Thymus (tissue), 14 donors: ENCODE results near the gene MARVELD3. TPM values are rescaled to one million over a fixed set of nuclear protein-coding genes. Genes with fewer than 3 reads are reported as not detected.
A peak's percentile ranks its signal among the peaks of the same experiment; 100 is the strongest.
"Not testable (repeated sequence)": the region's sequence is repeated elsewhere in the genome, so short reads cannot be mapped to it uniquely, and the experiment has no call there.

ENCODE experiments used
- DNase-seq, 9 donors: peaks; one replicate each; pipeline ENCODE4 v3.0.0-alpha.2; 2013; ENCODE audit warnings: low spot score in 9 of 9, low read depth in 6 of 9, missing footprints in 1 of 9
- H3K27ac ChIP-seq, 2 donors: one replicate each; pipeline ENCODE4 v1.5.1; 2013; ENCODE audit warnings: control low read depth in 1 of 2, low read depth in 1 of 2, low read length in 1 of 2, mild to moderate bottlenecking in 1 of 2, moderate library complexity in 1 of 2
- H3K27me3 ChIP-seq, 2 donors: one replicate each; pipeline ENCODE4 v1.5.1; 2013; ENCODE audit warnings: low read length in 1 of 2; ENCODE audit not compliant: control insufficient read depth in 2 of 2, insufficient read depth in 1 of 2
- H3K36me3 ChIP-seq, 2 donors: one replicate each; pipeline ENCODE4 v1.5.1; 2013; ENCODE audit warnings: low read length in 1 of 2, mild to moderate bottlenecking in 1 of 2, moderate library complexity in 1 of 2; ENCODE audit not compliant: control insufficient read depth in 2 of 2, insufficient read depth in 2 of 2
- H3K4me1 ChIP-seq, 2 donors: one replicate each; pipeline ENCODE4 v1.5.1; 2013; ENCODE audit warnings: low read length in 2 of 2; ENCODE audit not compliant: control insufficient read depth in 2 of 2, insufficient read depth in 2 of 2
- H3K4me3 ChIP-seq, 2 donors: one replicate each; pipeline ENCODE4 v1.5.1; 2013; ENCODE audit warnings: low read length in 2 of 2, control low read depth in 1 of 2, mild to moderate bottlenecking in 1 of 2
- H3K9me3 ChIP-seq, 2 donors: one replicate each; pipeline ENCODE4 v1.5.1; 2013; ENCODE audit warnings: low read length in 1 of 2, mild to moderate bottlenecking in 1 of 2; ENCODE audit not compliant: control insufficient read depth in 2 of 2, insufficient read depth in 1 of 2
- WGBS: extraction: QIAGEN DNeasy Blood & Tissue Kit; methylation state at CpG from one replicate; pipeline ENCODE4 v1.1.7; 2013; 5-methylcytosine and 5-hydroxymethylcytosine counted together
- long read RNA-seq, 10 donors: transcript quantifications; one replicate each; lab custom pipeline, GENCODE V29; 2026
- polyA plus RNA-seq: library from polyadenylated mRNA; stranded (reverse); fragments of 200-250 nt; gene quantifications from one replicate; pipeline ENCODE4 v1.2.3, GENCODE V29; 2013
- total RNA-seq: library from RNA; stranded (reverse); fragments of 120-200 nt; gene quantifications from one replicate; pipeline ENCODE4 v1.2.4, GENCODE V29; 2013
- donor health status: healthy.

Gene MARVELD3
- total RNA-seq (1.8 TPM), polyA plus RNA-seq (3.1 TPM)
- long read RNA-seq, donor 1, result 0 reads
- long read RNA-seq, donor 2, result 0 reads
- long read RNA-seq, donor 3, result 0 reads
- long read RNA-seq, donor 4, result 0 reads
- long read RNA-seq, donor 5, partial matches to known transcripts, result 0 of 2 reads
- long read RNA-seq, donor 5, other reads (novel, unspliced or antisense), result 0 of 2 reads
- long read RNA-seq, donor 6, partial matches to known transcripts, result 0 of 2 reads
- long read RNA-seq, donor 6, other reads (novel, unspliced or antisense), result 0 of 2 reads
- long read RNA-seq, donor 7, result 0 reads
- long read RNA-seq, donor 8, partial matches to known transcripts, result 0 of 1 reads
- long read RNA-seq, donor 8, other reads (novel, unspliced or antisense), result 0 of 1 reads
- long read RNA-seq, donor 9, result 0 reads
- long read RNA-seq, donor 10, partial matches to known transcripts, result 5 of 6 reads
- long read RNA-seq, donor 10, other reads (novel, unspliced or antisense), result 0 of 6 reads

DNA sequence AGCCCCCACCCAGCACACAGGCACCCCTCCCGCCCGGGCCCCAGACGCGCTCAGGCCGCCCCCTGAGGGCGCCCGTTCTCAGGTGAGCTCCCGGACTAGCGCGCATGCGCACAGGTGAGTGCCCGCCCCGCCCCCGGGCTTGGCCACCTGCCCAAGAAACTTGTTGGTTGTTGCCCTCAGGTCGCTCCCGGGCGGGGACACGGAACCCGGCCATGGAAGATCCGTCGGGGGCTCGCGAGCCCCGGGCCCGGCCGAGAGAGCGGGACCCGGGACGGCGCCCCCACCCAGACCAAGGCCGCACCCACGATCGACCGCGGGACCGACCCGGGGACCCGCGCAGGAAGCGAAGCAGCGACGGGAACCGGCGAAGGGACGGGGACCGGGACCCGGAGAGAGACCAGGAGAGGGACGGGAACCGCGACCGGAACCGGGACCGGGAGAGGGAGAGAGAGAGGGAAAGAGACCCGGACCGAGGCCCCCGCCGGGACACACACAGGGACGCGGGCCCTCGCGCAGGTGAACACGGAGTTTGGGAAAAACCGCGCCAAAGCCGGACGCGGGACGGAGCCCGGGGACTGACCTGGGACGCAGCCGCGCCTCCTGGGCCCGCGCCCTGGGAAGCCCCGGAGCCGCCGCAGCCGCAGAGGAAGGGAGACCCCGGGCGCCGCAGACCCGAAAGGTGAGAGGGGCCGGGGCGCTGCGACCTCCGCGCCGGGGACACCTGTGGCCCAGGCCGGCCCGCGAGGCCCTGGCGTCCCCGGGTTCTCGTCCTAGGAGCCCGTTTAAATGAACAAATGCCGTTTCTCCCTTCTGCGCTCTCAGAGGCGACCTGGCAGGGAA lies at the start of gene MARVELD3:
MARVELD3 (plus strand) TSS at position 167 of the 840 bp plus-strand sequence; CDS start at position 213, 46 bp downstream.
- Histone ChIP-seq H3K9me3 (peaks cover 0 to 2% of the 10 kb centered on the region in 2 donors), H3K27me3 (peaks cover 34 to 57% of the 10 kb centered on the region in 2 donors), H3K4me1 (peaks cover 0 to 2% of the 10 kb centered on the region in 2 donors), H3K27ac (no peak within 1 kb of the TSS), H3K36me3 (no peaks in the 10 kb centered on the region), H3K4me3 (peak within 1 kb of the TSS; percentile 22 to 39)
- 2% methylated on average over 98 of the region's 98 CpGs for WGBS
- peak in 1 of 9 donors; percentile 16 for DNase-seq

DNA sequence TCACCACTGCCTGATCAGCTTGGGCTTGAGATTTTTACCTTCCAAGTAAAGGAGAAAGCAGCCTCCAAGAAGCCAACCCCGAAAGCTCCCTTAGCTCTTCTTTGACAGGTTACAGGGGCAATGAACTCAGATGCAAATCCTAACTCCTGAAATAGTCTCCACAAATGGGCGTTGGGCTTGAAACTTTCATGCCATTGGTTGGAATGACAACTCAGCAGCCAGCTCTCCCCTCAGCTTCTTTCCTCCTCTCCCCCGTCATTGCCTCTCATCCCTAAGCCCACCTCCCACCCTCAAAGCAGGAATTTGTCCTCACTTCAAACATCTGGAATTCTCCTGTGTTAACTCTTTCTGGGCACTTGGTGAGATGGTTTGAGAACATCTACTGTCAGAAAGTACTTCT lies 49.0 kb upstream of the MARVELD3 start, which contains the start of gene TAT:
TAT (minus strand) TSS at position 122 of the 400 bp plus-strand sequence. CDS start 677 bp downstream, outside the sequence.
- no peaks in the 10 kb centered on the region for H3K9me3 ChIP-seq
- no peak within 1 kb of the TSS for H3K4me3 ChIP-seq
- WGBS, result 49% methylated on average over 3 of the region's 3 CpGs
- H3K27ac ChIP-seq, result no peak within 1 kb of the TSS
- H3K4me1 ChIP-seq, result no peaks in the 10 kb centered on the region
- no peaks in the 10 kb centered on the region for H3K27me3 ChIP-seq
- no peak for DNase-seq
- no peaks in the 10 kb centered on the region for H3K36me3 ChIP-seq

DNA sequence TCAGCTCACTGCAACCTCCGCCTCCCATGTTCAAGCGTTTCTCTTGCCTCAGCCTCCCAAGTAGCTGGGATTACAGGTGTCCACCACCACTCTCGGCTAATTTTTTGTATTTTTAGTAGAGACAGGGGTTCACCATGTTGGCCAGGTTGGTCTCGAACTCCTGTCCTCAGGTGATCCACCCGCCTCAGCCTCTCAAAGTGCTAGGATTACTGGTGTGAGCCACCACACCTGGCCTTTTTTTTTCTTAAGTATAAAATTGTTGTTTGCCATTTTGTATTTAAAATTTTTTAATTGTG lies 43.5 kb upstream of the MARVELD3 start:
- not testable (repeated sequence) for H3K9me3 ChIP-seq, H3K36me3 ChIP-seq, H3K4me3 ChIP-seq, H3K27me3 ChIP-seq, DNase-seq, H3K4me1 ChIP-seq, H3K27ac ChIP-seq
- 95% methylated on average over 5 of the region's 5 CpGs for WGBS

GRCh38 chr16:71584543-71585317 lies 41.3 kb upstream of the MARVELD3 start:
- Histone ChIP-seq H3K36me3 (no peaks in the 10 kb centered on the region), H3K27ac (no peak overlapping the region), H3K9me3 (no peaks in the 10 kb centered on the region), H3K27me3 (no peaks in the 10 kb centered on the region), H3K4me1 (no peaks in the 10 kb centered on the region), H3K4me3 (no peak overlapping the region)
- DNase-seq, result no peak
- WGBS, result 95% methylated on average over 3 of the region's 3 CpGs

DNA sequence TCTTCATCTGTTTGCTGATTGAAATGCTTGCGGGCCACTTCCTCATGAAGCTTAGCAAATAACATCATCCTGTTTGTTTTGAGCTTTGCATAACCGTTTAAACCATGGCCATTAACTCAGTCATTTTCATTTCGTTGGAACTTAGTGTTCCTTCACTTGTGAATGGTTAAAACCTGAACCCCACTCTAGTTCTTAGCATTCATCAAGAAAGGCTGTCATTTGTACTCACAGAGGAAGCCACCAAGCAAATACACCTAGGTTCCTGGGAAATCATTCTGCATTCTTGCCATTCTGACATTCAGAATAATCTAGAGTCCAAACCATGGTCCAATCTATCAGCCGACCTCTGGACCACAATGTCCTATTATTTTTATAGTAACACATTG lies 40.7 kb upstream of the MARVELD3 start:
- Histone ChIP-seq H3K4me1 (no peaks in the 10 kb centered on the region), H3K27me3 (no peaks in the 10 kb centered on the region), H3K9me3 (no peaks in the 10 kb centered on the region), H3K27ac (no peak overlapping the region), H3K36me3 (no peaks in the 10 kb centered on the region), H3K4me3 (no peak overlapping the region)
- WGBS, result 69% methylated on average over 4 of the region's 4 CpGs
- DNase-seq, result no peak

- H3K9me3 ChIP-seq, H3K4me1 ChIP-seq, H3K4me3 ChIP-seq, H3K27ac ChIP-seq, DNase-seq, H3K27me3 ChIP-seq, H3K36me3 ChIP-seq: not testable (repeated sequence)
- 95% methylated on average over 30 of the region's 30 CpGs for WGBS
Measured at GRCh38 chr16:71589334-71589733, 36.6 kb upstream of the MARVELD3 start.

DNA sequence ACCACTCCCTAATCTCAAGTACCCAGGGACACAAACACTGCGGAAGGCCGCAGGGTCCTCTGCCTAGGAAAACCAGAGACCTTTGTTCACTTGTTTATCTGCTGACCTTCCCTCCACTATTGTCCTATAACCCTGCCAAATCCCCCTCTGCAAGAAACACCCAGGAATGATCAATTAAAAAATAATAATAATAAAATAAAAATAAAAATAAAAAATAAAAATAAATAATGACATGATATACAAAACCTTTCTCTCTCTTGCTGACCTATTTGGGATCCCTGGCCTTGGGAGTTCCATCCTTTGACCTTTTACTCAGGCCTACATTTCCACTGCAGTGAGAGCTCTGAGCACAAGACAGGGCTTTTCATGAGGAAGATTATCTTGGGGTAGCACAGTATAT lies 35.9 kb upstream of the MARVELD3 start:
- H3K27ac ChIP-seq, H3K36me3 ChIP-seq, H3K9me3 ChIP-seq, H3K27me3 ChIP-seq, DNase-seq, H3K4me1 ChIP-seq, H3K4me3 ChIP-seq: not testable (repeated sequence)
- no CpG with 5 or more reads among the region's 2 CpGs for WGBS

GRCh38 chr16:71590584-71590983 lies 35.4 kb upstream of the MARVELD3 start:
- no peaks in the 10 kb centered on the region for H3K27me3 ChIP-seq
- H3K9me3 ChIP-seq, result no peaks in the 10 kb centered on the region
- no peaks in the 10 kb centered on the region for H3K4me1 ChIP-seq
- 92% methylated on average over 4 of the region's 4 CpGs for WGBS
- H3K4me3 ChIP-seq, result no peak overlapping the region
- DNase-seq, result no peak
- no peak overlapping the region for H3K27ac ChIP-seq
- no peaks in the 10 kb centered on the region for H3K36me3 ChIP-seq
